Embryonic facial prominence (tissue), 1 donor: ENCODE data around the gene CREBRF.
"Not testable (repeated sequence)": the region's sequence is repeated elsewhere in the genome, so short reads cannot be mapped to it uniquely, and the experiment has no call there.

Source experiments
- DNase-seq: peaks from one replicate; pipeline ENCODE4 v3.0.0-alpha.2; 2016; ENCODE audit errors: extremely low spot score

CREBRF gene

GRCh38 chr5:173055983-173056782 lies at the start of gene CREBRF:
TSS of gene CREBRF (plus strand) at chr5:173056352. CDS start at chr5:173080776, 24,424 bp downstream.
- peak; percentile 90 for DNase-seq

- DNase-seq = no peak
These were observed 46.1 kb upstream of the CREBRF start for GRCh38 chr5:173010021-173010420.

- DNase-seq = no peak
These were observed 45.3 kb upstream of the CREBRF start for GRCh38 chr5:173010547-173011464.

GRCh38 chr5:173011566-173011965 lies 44.6 kb upstream of the CREBRF start:
- DNase-seq = no peak

GRCh38 chr5:173012882-173013281 lies 43.3 kb upstream of the CREBRF start:
- DNase-seq = no peak

- DNase-seq = no peak
These were observed 41.5 kb upstream of the CREBRF start for GRCh38 chr5:173014671-173015070.

GRCh38 chr5:173015192-173015591 lies 41.0 kb upstream of the CREBRF start:
- DNase-seq = no peak

- DNase-seq = no peak
These were observed 40.3 kb upstream of the CREBRF start for GRCh38 chr5:173015598-173016455.

- no peak for DNase-seq
These were observed 39.5 kb upstream of the CREBRF start for GRCh38 chr5:173016598-173017046.

- DNase-seq = not testable (repeated sequence)
These were observed 39.1 kb upstream of the CREBRF start for GRCh38 chr5:173017087-173017486.

- no peak for DNase-seq
These were observed 37.8 kb upstream of the CREBRF start for GRCh38 chr5:173018358-173018757.

GRCh38 chr5:173020154-173020581 lies 36.0 kb upstream of the CREBRF start:
- DNase-seq = no peak

- no peak for DNase-seq
These were observed 35.5 kb upstream of the CREBRF start for GRCh38 chr5:173020643-173021042.

- no peak for DNase-seq
These were observed 30.5 kb upstream of the CREBRF start for GRCh38 chr5:173025651-173026050.

GRCh38 chr5:173027905-173028304 lies 28.2 kb upstream of the CREBRF start:
- no peak for DNase-seq

- no peak for DNase-seq
These were observed 27.3 kb upstream of the CREBRF start for GRCh38 chr5:173028811-173029327.

- no peak for DNase-seq
These were observed 26.6 kb upstream of the CREBRF start for GRCh38 chr5:173029499-173029921.

GRCh38 chr5:173032096-173032495 lies 24.1 kb upstream of the CREBRF start:
- DNase-seq = not testable (repeated sequence)

GRCh38 chr5:173032730-173033129 lies 23.4 kb upstream of the CREBRF start:
- DNase-seq = no peak

- no peak for DNase-seq
These were observed 22.2 kb upstream of the CREBRF start for GRCh38 chr5:173033923-173034322.
